GM12801 (cell line): ENCODE data around the gene ZNF273.

ENCODE experiments used
- TF ChIP-seq, protein P1 (sequence below): IDR thresholded peaks from one replicate; pipeline ENCODE4 v1.5.1; 2011; ENCODE audit warnings: control low read depth; ENCODE audit not compliant: insufficient read length; ENCODE audit errors: extremely low read depth

Gene ZNF273

GRCh38 chr7:64878684-64879083 is 24.4 kb upstream of the ZNF273 start:
- TF ChIP-seq, protein P1, sequence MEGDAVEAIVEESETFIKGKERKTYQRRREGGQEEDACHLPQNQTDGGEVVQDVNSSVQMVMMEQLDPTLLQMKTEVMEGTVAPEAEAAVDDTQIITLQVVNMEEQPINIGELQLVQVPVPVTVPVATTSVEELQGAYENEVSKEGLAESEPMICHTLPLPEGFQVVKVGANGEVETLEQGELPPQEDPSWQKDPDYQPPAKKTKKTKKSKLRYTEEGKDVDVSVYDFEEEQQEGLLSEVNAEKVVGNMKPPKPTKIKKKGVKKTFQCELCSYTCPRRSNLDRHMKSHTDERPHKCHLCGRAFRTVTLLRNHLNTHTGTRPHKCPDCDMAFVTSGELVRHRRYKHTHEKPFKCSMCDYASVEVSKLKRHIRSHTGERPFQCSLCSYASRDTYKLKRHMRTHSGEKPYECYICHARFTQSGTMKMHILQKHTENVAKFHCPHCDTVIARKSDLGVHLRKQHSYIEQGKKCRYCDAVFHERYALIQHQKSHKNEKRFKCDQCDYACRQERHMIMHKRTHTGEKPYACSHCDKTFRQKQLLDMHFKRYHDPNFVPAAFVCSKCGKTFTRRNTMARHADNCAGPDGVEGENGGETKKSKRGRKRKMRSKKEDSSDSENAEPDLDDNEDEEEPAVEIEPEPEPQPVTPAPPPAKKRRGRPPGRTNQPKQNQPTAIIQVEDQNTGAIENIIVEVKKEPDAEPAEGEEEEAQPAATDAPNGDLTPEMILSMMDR = no peak

DNA sequence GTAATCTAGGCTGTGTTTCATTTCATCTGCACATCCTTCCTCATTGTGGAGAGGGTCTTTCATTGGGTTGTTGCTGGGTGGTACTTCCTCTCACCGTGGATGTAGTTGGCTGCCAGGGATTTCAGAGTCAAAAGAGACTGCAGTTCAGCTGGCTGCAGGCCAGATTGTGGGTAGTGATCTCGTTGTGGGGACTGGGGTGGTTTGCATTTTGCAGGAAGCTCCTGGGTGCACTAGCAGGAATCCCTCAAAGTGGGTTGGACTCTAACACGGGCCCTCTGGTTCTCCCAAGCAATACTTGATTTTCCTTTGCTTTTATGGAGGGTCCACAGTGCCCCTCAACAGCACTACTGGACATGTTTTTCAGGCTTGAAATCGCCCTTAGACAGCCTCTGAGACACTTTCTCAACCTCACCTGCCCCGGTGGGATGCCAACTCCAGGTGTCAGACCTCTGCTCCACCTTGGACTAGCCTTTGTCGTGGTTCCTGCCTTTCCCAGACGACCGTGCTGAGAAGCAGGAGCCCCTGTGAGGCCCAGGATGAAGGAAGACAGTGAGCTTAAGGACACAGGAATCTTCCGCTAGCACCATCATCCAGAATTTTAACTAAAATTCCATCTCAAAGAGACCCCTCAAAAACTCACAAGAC is 23.9 kb upstream of the ZNF273 start:
- TF ChIP-seq, protein P1 = no peak

GRCh38 chr7:64879800-64880199 is 23.3 kb upstream of the ZNF273 start:
- TF ChIP-seq, protein P1 = no peak

DNA sequence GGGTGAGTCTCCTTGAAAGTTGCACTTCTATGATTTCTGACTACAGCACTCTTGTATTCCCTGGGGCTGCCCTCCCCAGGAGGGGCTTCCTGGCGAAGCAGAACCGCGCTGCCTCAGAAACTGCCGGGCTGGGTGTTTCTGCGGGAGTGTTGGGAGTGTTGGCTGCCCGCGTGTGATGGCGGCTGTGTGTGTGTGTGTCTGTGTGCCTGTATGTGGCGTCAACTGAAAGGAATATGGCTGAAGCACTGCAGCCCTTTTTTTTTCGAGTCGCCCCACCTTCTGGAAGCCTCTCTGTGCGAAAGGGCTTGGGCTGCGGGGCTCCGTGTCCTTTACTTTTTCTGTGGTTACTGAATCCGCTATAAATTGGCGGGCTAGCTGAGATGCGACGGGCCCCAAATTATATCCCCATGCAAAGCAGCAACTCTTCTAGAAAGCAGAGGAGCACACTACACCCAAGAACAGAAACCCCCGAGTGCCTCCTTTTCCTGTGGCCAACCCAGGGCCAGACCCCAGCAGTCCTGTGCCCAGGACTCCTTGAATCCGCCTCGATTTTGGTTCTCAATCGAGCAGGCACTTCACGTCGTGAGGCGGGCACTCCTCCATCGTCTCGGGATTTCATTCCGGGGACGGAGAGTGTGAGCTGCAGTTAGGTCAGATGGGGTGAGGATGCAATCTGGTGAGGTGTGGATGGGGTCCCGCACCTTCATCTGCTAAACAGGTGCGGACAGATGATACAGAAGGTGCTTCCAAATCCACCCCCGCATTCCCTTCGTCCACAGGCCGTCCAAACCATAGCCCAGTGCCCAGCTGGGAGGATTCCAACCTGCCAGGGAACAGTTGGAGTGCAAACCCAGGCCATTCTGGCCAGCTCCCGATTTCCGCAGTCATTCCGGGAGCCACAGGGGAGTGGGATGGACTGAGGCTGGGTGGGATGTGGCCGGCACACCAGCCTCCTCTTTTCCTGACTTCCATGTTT is 22.5 kb upstream of the ZNF273 start:
- TF ChIP-seq, protein P1 = no peak

DNA sequence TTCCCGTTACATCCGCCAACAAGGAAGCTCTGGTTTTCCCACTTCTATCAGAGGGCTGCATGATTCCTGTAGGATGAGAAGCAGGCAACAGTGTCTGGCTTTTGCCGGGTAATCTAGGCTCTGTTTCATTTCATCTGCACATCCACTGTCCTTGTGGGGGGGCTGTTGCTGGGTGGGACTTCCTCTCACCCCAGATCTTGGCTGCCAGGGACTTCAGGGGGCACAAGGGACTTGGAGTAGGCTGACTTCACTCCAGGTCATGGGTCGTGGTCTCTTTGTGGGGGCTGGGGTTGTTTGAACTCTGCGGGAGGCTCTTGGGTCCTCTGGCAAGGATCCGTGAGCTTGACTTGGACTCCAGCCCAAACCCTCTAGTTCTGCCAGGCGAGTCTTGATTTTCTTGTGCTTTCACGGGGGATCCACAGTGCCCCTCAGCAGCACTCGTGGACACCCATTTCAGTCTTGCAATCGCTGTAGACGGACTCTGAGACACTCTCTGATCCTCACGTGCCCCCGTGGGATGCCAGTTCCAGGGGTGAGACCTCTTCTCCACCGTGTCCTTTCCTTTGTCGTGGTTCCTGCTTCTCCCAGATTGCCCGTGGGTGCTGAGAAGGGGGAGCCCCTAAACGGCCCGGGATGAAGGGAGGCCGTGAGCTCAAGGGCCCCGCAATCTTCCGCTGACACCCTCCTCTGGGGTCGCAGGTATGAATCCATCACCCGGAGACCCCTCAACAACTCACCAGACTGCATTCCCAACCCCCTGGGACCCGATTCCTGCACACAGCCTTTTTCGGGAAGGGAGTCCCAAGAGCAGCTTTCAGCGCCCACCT is 21.4 kb upstream of the ZNF273 start:
- TF ChIP-seq, protein P1 = no peak

- TF ChIP-seq, protein P1 = no peak
These were observed 20.5 kb upstream of the ZNF273 start for GRCh38 chr7:64882341-64883112.
